HG03103 (cell line): Measurements from ENCODE around the gene ZSCAN10.

ENCODE experiments used
- ATAC-seq: cut with Tn5 transposase; IDR thresholded peaks from one replicate; pipeline ENCODE4 v1.9.1; 2021; ENCODE audit warnings: low read depth; ENCODE audit not compliant: unreplicated experiment

ZSCAN10 gene

DNA sequence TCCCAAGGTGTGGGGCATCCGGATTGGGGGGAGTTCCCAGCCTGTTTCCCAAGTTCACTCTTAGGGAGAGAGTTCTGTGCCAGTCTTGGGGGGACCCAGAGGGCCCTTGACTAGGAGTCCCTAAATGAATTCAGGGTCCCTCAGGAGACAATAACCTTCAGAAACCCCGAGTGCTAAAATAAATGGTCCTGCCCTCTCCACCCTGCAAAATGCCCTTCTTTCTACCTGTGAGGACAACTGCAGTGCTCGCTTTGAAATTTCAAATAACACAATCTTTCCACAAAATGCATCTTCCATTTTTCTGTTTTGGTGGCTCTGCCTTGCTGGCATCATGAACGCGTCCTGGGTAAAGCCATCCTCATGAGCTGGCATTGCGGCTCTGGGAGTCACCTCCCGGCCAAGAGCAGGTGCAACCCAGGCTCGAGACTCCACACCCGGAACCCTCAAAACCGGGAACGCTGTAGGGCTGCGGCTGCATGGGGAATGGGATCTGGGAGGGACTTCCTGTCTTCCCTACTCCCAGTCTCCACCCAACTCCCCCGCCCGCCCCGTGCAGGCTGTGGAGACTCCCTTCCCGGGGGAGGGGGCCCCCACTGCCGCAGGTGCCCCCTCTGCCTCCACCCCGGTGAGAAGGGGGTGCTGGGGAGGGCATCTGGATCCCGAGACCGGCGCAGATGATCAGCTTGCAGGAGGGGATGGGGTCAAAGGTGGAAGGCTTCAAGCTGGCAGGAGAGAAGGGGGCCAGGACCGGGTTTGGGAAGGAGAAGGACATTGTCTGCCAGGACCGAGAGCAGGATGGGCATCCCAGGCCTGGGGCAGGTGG, 13.2 kb upstream of the ZSCAN10 start, which contains the start of gene ZNF205:
Gene ZNF205 (plus strand): TSS at position 529 of the 823 bp plus-strand sequence. CDS start 845 bp downstream, outside the sequence.
- ATAC-seq: no peak

DNA sequence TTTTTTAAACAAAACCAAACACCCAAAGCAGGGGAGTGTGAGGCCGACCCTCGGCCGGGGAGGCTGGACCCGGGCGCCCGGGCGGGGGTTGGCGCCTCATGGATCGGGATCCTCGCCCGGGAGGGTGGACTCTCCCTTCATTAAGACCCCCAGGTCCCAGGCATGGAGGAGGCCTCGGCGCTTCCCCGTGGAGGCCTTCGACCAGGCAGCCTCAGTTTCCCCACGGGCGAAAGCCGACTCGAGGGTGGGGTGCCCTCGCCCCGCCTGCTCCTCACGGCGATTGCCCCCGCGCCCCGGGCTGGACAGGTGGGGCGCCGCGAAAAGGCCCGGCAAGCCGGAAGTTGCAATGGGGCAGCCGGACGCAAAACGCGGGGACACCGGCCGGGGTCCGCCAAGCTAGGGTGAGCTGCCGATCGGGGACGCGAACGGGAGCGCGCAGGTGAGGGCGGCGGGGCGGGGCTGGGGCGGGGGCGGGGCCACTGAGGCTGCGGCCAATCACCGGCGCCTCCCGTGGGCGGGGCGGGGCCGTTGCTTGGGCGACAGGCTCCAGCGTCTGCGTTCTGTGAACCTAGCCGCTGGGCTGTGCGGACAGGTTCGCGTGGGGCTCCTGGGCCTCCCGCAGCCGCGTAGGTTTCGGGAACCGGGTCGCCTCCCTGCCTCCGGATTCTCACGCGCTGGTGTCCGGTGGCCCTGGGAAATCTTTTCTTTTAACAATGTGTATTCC, 7.3 kb upstream of the ZSCAN10 start:
- ATAC-seq: peak; percentile 77

DNA sequence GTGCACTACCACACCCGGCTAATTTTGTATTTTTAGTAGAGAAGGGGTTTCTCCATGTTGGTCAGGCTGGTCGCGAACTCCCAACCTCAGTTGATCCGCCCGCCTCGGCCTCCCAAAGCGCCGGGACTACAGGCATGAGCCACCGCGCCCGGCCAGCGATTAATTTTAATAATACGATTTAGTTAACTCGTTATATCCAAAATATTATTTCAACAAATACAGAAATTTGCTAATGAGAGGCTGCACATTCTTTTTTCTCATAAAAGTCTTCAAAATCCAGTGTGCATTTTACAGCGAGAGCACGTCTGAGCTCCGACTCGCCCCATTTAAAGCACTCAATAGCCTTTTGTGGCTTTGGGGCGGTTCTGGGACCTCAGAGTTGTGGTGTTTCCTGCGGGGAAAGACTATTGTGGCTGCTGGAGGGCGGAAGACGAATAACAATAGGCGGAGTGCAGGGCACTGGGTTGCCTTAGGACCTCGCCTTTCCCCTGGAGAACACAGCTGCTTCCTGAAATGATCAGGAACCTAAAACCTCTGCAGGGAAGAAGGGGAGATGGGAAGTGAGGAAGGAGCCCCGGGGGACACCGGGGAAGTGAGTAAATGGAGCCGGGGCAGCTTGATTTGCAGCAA, 2.9 kb upstream of the ZSCAN10 start:
- ATAC-seq: no peak

- no peak for ATAC-seq
These were observed 2.1 kb upstream of the ZSCAN10 start for GRCh38 chr16:3101018-3101840.

DNA sequence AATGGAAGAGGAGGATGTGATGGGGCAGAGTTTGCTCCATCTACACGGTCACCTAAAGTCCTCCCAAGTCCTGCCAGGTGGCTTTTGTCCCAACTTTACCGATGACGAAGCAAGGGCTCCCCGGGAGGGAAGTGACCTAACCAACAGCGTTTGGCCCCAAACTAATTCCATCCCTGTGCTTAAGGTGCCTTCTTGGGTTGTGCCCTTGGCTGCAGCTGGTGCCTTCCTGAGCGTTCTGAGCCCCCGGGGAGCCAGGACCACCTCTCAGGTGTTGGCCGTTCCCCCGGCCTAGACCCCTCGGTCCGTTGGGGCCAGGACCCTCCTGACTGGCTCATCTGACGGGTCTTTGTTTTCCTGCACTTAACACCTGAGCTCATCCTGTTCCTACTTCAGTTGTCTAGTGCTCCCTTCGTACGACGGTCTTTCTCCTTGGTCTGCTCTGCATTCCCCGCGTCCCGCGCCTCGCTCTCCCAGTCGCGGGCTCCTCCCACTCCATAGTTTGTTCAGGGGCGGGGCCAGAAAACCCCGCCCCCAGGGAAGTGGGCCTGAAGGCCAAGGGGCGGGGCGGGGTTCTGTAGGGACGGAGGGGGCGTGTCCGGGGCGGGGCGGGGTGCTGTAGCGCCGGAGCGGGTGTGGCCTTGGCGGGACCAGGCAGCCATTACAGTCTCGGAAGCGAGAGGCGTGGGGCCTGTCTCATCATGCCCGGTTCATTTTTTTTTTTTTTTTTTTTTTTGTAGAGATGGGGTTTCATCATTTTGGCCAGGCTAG, 822 bp upstream of the ZSCAN10 start:
- no peak for ATAC-seq

DNA sequence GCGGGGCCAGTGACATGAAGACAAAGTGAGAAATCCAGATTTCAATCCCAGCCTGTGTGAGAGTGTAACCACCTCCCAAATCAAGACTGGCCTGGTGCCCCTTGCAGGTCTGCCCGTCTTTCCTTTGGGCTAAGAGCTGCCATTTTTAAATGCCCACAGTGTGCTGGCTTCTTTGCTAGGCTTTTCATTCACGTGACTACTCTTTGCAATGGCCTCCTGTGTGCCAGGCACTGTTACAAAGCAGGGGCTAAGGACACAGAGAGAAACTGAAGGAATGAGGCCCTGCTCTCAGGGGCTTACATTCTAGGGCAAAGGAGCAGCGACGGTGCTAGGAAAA, 269 bp upstream of the ZSCAN10 start:
- no peak for ATAC-seq

DNA sequence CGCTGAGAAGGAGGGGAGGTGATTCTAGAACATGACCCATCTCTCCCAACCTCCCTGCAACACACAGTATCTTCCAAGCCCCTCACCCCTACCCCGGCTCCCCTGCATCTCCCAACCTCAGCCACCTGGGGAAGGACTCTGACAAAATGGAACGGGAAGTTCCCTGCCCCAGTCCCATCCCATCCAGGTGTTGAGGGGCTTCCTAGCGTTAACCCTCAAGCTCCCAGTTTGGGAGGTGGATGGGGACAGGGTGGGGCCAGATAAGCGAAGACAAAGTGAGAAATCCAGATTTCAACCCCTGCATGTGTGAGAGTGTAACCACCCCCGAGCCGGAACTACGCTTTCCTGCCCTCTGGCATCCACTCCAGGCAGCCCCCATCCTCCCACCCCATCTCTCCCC, 1.8 kb downstream of the ZSCAN10 start:
- ATAC-seq: no peak

DNA sequence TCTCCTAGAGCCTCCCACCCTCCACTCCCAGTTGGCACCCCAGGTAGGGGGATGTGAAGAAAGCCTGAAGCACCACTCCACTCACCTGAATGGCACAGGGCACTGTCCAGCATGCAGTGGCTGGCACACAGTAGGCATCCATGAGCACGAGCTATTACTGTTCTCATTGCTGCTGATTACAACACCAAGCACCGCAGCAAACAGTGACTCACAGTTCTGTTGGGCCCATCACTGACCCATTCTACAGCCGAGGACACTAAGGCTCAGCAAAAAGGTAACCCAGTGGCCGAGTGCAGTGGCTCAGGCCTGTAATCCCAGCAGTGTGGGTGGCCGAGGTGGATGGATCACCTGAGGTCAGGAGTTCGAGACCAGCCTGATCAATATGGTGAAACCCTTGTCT, 2.7 kb downstream of the ZSCAN10 start:
- no peak for ATAC-seq

GRCh38 chr16:3095869-3096268, 3.2 kb downstream of the ZSCAN10 start:
- peak; percentile 68 for ATAC-seq

DNA sequence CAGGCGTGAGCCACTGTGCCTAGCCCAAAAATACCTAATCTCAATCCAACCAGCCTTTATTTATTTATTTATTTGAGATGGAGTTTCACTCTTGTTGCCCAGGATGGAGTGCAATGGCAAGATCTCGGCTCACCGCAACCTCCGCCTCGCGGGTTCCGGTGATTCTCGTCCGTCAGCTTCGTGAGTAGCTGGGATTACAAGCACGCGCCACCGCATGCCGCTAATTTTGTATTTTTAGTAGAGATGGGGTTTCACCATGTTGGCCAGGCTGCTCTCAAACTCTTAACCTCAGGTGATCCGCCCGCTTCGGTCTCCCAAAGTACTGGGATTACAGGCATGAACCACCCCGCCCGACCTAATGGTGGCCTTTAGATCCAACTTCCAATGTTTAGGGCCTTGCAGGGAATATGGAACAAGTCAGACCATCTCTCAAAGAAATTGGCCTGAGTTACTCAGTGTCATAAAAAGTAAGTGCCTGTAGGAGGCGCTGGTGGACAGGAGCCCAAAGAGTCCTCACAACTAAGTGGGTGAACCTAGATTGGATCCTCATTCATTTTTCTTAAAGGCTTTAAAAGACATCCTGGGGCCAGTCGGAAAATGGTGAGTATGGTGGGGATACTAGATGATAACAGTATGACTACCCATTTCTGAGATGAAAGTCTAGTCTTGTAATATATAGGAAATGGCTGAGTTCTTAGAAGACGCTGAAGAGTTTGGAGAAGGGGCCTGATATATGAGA, 4.6 kb downstream of the ZSCAN10 start:
- no peak for ATAC-seq

GRCh38 chr16:3092501-3092941, 6.6 kb downstream of the ZSCAN10 start:
- no peak for ATAC-seq

GRCh38 chr16:3091551-3091950, 7.5 kb downstream of the ZSCAN10 start:
- ATAC-seq: no peak

DNA sequence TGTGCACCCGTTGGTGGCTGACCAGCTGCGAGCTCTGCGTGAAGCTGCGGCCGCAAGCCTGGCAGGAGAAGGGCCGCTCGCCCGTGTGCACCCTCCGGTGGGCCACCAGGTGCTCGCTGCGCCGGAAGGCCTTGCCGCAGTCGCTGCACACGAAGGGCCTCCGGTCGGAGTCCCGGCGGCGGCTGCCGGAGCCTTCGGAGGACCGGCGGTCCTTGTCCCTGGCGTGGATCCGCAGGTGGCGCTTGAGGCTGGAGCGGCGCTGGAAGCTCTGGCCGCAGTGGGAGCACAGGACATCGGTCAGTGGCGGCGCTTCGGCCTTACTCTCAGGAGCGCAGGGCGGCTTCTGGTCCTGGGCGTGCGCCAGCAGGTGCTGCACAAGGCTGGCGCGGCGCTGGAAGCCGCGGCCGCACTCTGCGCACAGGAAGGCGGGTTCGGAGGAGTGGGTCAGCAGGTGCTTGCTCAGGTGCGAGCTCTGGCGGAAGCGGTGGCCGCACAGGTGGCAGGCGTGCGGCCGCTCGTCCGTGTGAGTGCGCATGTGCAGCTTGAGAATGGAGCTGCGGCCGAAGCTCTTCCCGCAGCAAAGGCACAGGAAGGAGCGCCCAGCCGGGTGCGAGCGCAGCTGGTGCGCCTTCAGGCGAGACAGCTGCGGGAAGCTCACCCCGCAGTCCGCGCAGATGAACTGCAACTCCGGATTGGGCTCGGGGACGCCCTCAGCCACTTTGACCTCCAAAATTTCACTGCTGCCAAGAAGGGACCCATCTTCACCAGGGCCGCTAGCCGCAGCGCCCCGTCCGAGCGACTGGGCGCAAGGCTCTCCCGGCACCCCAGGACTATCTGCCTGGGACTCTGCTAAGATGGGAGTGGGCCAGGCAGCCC, 9.1 kb downstream of the ZSCAN10 start:
- ATAC-seq: no peak

- ATAC-seq: no peak
These were observed 10.0 kb downstream of the ZSCAN10 start for GRCh38 chr16:3088925-3089716.

GRCh38 chr16:3088450-3088849, 10.6 kb downstream of the ZSCAN10 start:
- no peak for ATAC-seq

- no peak for ATAC-seq
These were observed 11.6 kb downstream of the ZSCAN10 start for GRCh38 chr16:3087243-3088235.
